PFSK-1 (cell line): ENCODE results near the gene HNRNPH3.

Experiments
- POLR2AphosphoS5 ChIP-seq: IDR thresholded peaks from 2 replicates; pipeline ENCODE4 v1.6.1; 2012; ENCODE audit warnings: low read depth, mild to moderate bottlenecking, control low read depth, low read length, moderate library complexity
- REST ChIP-seq, 2 experiments: IDR thresholded peaks; 2 replicates each; pipeline versions ENCODE4 v1.6.1 to v1.8.0; 2011 to 2012; ENCODE audit warnings: low read depth in 2 of 2, low read length in 2 of 2, control low read depth in 1 of 2, inconsistent platforms in 1 of 2, mild to moderate bottlenecking in 1 of 2, moderate library complexity in 1 of 2; ENCODE audit not compliant: insufficient read depth in 1 of 2
- SIN3A ChIP-seq: IDR thresholded peaks from 2 replicates; pipeline ENCODE4 v1.6.1; 2012; ENCODE audit warnings: mild to moderate bottlenecking, low read length, moderate library complexity, borderline replicate concordance; ENCODE audit not compliant: insufficient read depth
- TAF1 ChIP-seq: IDR thresholded peaks from 2 replicates; pipeline ENCODE4 v1.6.1; 2012; ENCODE audit warnings: low read length, control low read depth, borderline replicate concordance; ENCODE audit not compliant: insufficient read depth

DNA sequence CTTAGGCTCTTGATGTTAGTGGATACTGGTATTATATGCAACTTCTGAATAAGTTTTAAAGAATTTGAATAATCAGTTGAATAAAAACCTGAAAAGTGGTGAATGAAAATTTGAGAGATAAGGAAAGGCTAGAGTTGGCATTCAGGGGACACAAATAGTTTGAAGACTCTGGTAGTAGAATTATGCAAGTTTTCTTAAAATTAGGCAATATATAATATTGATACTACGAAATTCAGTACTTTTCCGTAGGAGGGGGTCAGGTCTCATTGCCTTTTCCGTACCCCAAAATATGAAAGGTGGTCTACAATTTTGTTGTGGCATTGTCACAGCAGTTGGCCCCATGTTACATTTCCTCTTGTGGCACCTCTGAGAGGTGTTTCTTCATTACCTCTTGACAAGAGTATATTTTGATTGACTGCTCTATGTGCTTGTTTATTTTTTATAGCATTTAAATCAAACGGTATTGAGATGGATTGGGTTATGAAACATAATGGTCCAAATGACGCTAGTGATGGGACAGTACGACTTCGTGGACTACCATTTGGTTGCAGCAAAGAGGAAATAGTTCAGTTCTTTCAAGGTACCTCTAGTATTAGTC lies 5.0 kb downstream of the HNRNPH3 start:
- TF ChIP-seq POLR2AphosphoS5, result no peak
- TF ChIP-seq REST (IDR thresholded peaks at IDR 0.05; ENCODE audit: insufficient read depth in 1 of 2, low read depth in 2 of 2, low read length in 2 of 2), result no peak
- no peak for TF ChIP-seq SIN3A
- TF ChIP-seq TAF1, result no peak
